HG03342 (cell line): ENCODE data around the gene GBA2.

Experiments used
- ATAC-seq: cut with Tn5 transposase; IDR thresholded peaks from one replicate; pipeline ENCODE4 v1.9.1; 2021; ENCODE audit warnings: mild to moderate bottlenecking, moderate library complexity; ENCODE audit not compliant: unreplicated experiment

The GBA2 gene

DNA sequence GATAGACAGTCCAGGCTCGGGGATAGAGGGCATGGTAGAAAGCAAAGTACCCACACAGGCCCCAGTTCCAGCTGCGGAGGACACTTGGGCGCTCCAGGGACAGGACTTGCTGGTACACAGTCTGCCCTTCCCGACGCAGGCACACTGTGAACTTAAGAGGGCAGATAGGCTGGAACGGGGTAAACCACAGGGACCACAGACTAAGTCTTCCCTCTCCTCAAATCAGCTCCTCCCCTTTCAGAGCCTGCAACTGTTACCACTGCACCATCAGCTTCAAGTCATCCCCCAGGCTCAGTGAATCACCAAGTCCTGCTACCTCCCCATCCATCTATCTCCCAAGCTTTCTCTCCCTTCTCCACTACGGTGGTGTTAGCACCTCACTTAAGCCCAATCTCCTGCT lies 7.3 kb downstream of the GBA2 start:
- no peak for ATAC-seq

- no peak for ATAC-seq
Measured at GRCh38 chr9:35740243-35740642, 8.8 kb downstream of the GBA2 start.

GRCh38 chr9:35738924-35739323 lies 10.1 kb downstream of the GBA2 start:
- no peak for ATAC-seq

- ATAC-seq: no peak
Measured at GRCh38 chr9:35738186-35738585, 10.8 kb downstream of the GBA2 start.

DNA sequence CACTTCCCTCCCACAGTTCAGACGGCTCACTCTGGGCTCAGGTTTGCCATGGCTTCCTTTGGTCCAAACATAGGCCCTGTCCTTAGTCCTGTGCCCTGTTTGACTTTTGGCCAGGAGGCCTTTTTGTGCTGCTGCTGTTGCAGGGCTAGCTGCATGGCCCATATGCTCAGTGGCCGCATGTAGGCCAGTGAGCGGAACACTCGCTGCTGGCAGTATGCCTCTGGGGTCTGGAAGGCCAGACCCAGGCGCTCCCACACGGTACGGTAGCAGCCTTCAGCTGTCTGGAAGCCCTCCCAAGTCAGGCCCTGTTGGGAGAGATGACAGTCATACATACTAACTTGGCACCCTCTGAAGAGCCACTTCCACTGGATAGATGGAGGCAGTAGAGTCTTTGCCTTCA lies 11.9 kb downstream of the GBA2 start:
- ATAC-seq: no peak

DNA sequence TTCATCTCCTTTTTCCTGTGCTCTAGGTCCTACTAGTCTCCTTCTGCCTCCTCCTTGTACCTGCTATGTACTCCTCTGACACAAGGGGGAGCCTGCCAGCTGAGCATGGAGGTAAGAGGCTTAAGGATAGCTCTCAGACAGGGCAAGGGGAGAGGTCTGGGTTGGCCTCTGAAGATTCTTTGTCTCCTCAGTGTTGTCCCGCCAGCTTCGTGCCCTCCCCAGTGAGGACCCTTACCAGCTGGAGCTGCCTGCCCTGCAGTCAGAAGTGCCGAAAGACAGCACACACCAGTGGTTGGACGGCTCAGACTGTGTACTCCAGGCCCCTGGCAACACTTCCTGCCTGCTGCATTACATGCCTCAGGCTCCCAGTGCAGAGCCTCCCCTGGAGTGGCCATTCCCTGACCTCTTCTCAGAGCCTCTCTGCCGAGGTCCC lies 12.8 kb downstream of the GBA2 start:
- peak; percentile 18 for ATAC-seq

- ATAC-seq: no peak
Measured at GRCh38 chr9:35734096-35734495, 14.9 kb downstream of the GBA2 start.

GRCh38 chr9:35732800-35733541 lies 16.1 kb downstream of the GBA2 start:
- no peak for ATAC-seq

DNA sequence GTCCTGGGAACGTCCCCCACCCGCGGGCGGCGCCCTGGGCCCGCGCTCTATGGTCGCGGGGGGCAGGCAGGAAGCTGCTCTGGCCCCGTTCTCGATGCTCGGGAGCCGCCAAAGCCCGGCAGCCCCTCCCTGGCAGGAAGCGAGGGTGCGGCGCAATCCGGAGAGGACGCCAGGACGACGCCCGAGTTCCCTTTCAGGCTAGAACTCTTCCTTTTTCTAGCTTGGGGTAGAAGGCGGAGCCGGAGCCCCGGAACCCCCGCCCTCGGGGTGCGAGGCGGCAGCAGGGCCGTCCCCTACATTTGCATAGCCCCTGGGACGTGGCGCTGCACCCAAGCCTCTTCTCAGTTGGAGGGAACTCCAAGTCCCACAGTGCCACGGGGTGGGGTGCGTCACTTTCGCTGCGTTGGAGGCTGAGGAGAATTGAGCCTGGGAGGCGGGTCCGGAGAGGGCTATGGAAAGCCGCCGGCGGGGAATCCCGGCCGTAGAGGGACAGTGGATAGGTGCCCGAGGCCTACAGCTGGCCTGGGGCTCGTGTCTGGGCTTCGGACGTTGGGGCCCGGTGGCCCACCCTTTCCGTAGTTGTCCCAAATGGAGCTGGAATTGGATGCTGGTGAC lies 16.7 kb downstream of the GBA2 start, which contains the start of the genes CREB3 and TLN1:
Gene CREB3 (plus strand): TSS at position 482 of the 615 bp plus-strand sequence. CDS start 107 bp downstream, at position 589.
Gene TLN1 (minus strand): TSS at position 11 of the 615 bp plus-strand sequence. CDS start 6,501 bp downstream, outside the sequence.
- ATAC-seq: peak; percentile 79

- ATAC-seq: no peak
Measured at GRCh38 chr9:35731415-35732184, 17.4 kb downstream of the GBA2 start.

DNA sequence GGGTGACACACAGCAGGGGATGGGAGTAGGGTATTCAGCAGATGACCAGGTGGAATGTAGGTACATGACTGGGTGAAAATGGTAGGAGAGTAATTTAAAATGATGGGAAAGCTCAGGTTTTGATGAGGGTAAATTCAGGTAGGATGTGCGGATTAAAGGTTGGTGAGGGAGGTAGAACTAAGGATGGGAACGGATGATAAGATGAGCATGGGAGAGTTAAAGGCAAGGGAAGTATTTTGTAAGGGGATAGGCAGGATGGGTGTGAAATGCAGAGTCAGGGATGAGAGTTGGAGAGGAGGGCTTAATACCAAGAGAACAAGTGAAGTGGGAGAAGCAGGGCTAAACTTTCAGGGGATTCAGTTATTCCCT lies 18.6 kb downstream of the GBA2 start:
- no peak for ATAC-seq

- ATAC-seq: no peak
Measured at GRCh38 chr9:35729700-35730485, 19.1 kb downstream of the GBA2 start.

- ATAC-seq: no peak
Measured at GRCh38 chr9:35729101-35729500, 19.9 kb downstream of the GBA2 start.

DNA sequence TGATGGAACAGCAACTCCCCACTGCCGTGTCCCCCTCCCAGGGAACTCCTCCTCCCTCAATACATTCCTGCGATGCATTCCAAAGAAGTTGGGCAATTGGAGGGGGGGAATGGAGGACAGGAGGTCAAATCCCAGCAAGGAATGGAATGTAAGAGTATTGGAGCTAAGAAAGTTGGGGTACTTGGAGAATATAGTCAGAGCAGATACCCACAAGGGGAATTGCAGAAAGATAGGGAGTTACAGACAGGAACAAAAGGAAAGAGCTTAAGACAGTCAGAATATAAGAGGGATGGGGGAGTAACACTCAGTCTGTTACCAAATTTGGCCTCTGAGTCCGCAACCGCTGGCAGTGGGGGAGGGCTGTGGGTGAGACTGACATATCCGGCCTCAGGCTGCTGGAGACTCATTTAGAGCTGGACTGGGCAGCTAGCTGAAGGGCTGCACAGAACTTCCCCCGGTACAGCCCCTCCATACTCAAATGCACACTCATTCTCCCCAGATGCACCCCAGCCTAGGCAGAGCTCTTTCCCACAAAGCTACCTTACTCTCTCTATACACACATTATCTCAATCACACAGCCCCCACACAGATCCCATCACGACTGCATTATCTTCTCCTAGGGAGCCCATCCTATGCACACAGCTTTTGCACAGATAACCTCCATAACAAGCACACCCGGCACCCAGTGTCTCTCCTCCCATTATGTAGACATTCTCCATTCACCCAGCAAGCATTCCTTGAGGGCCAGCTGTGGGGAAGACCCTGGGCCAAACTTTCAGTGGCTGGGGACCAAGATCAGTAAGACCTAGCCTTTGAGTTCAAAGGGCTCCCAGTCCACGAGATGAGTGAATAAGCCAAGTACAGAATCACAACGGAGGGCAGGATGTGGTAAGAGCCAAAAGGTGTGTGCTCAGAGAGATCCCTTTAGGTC lies 20.7 kb downstream of the GBA2 start:
- ATAC-seq: no peak

DNA sequence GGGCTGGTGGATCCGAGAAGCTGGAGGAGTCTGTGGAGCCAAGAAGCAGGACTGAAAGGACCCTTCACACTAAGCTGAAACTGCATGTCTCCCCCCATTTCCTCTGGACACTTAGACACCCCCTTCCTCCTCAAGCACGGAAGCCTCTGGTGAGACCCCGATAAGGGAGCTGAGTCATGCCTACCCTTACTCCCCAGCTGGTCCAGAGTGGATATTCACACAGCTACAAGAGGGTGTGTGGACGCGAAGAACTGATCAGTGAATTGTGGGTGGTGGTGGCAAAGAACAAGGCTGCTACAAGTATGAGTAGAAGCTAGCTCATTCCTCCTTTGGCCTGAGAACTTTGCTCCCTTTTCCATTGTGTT lies 21.4 kb downstream of the GBA2 start:
- no peak for ATAC-seq

- ATAC-seq: no peak
Measured at GRCh38 chr9:35726931-35727330, 22.1 kb downstream of the GBA2 start.

DNA sequence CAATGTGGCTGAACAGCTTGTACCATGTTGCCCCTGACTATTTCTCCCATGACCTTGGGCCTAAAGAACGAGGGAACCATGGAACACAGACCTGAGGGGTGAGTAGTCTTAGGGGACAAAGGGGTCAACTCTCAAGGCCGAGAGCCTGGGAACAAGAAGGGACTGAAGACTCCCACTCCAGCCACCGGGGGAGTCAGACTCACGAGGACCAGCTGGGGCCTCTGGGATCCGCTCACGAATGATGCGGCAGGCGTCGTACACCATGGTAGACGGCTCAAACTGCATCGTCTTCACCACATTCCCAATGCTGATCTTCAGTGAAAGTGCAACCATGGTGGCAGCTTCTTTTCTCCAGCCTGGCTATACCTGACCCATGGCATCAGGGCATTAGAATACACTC lies 23.7 kb downstream of the GBA2 start:
- no peak for ATAC-seq

DNA sequence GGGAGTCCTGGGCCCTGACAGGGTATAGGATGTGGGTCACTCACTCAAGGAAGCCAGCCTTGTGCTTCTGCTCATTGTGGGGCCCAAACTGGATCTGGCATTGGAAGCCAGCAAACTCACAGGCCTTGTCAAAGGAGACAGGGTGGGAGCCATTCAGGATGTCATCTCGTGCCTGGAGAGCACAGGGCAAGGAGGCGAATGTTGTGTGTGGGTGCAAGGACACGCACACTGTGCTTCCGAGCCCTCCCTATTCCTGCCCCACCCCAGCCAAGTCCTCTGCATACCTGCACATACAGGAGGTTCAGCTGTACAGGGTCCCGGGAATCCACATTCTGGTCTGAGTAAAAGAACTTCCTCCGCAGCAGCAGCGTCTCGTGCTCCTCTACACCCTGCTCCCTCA lies 25.1 kb downstream of the GBA2 start:
- ATAC-seq: no peak

DNA sequence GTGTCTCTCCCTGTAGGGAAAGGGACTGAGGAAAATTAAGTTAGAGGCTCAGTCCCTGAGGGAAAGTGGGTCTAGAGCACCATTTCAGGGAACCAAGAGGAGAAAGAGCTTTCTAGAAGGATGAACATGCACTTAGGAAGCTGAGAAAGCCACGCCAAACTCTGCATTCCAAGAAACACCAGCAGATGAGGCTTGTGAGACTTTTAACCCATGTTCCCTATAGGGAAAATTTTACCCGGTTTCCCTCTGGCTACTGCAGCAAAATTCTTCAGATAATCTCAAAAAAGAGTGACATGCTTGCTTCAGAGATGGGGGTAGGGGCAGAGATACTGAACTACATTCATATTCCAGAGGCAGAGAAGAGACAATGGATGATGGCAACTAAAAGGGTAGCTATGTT lies 25.6 kb downstream of the GBA2 start:
- no peak for ATAC-seq

GRCh38 chr9:35719546-35719945 lies 29.5 kb downstream of the GBA2 start:
- no peak for ATAC-seq
